Urinary bladder (tissue), 4 donors: ENCODE measurements around the gene MDN1. TPM values are rescaled to one million over a fixed set of nuclear protein-coding genes. Genes with fewer than 3 reads are reported as not detected.
"Not testable (repeated sequence)": the region's sequence is repeated elsewhere in the genome, so short reads cannot be mapped to it uniquely, and the experiment has no call there.

Source experiments
- DNase-seq: peaks from one replicate; pipeline ENCODE4 v3.0.0-alpha.2; 2015; ENCODE audit errors: extremely low spot score
- H3K27ac ChIP-seq: one replicate; pipeline ENCODE4 v1.5.1; 2013; ENCODE audit warnings: low read depth, mild to moderate bottlenecking, moderate library complexity
- H3K36me3 ChIP-seq: one replicate; pipeline ENCODE4 v1.6.1; 2013; ENCODE audit warnings: mild to moderate bottlenecking, moderate library complexity; ENCODE audit not compliant: insufficient read depth
- H3K4me1 ChIP-seq: one replicate; pipeline ENCODE4 v1.6.1; 2013; ENCODE audit warnings: mild to moderate bottlenecking, moderate library complexity; ENCODE audit not compliant: insufficient read depth
- H3K4me3 ChIP-seq: one replicate; pipeline ENCODE4 v1.5.1; 2013; ENCODE audit warnings: low read depth, low read length
- WGBS: extraction: QIAGEN DNeasy Blood & Tissue Kit; methylation state at CpG from one replicate; pipeline ENCODE4 v1.1.7; 2013; 5-methylcytosine and 5-hydroxymethylcytosine counted together
- polyA plus RNA-seq: library from polyadenylated mRNA; stranded (reverse); fragments of 200-250 nt; gene quantifications from one replicate; pipeline ENCODE4 v1.2.3, GENCODE V29; 2013
- total RNA-seq: library from RNA; depleted of rRNA; stranded (reverse); fragments of >200 nt; gene quantifications from one replicate; pipeline ENCODE4 v1.2.3, GENCODE V29; 2014
- donor health status: healthy with polysubstance abuse.
- donor health status: healthy.

MDN1 gene
- total and polyA plus RNA-seq, 2 donors, result 11.6 to 30.6 TPM

- 87% methylated on average over 4 of the region's 4 CpGs for WGBS
- H3K27ac ChIP-seq, result no peak overlapping the region
- no peak overlapping the region for H3K4me3 ChIP-seq
- H3K36me3 ChIP-seq, result peaks cover 6% of the 10 kb centered on the region
- DNase-seq, result no peak
- no peaks in the 10 kb centered on the region for H3K4me1 ChIP-seq
Observed at GRCh38 chr6:89660981-89661380, 158.6 kb downstream of the MDN1 start.

- H3K4me1 ChIP-seq, result no peaks in the 10 kb centered on the region
- no peak overlapping the region for H3K4me3 ChIP-seq
- WGBS, result 89% methylated on average over 13 of the region's 13 CpGs
- DNase-seq, result no peak
- H3K27ac ChIP-seq, result no peak overlapping the region
- peaks cover 11% of the 10 kb centered on the region for H3K36me3 ChIP-seq
Observed at GRCh38 chr6:89657445-89658158, 162.0 kb downstream of the MDN1 start.

- H3K36me3 ChIP-seq, result peaks cover 7% of the 10 kb centered on the region
- peaks cover 1% of the 10 kb centered on the region for H3K4me1 ChIP-seq
- WGBS, result 90% methylated on average over 2 of the region's 2 CpGs
Observed at GRCh38 chr6:89655122-89655521, 164.5 kb downstream of the MDN1 start.

GRCh38 chr6:89650579-89650978, 169.0 kb downstream of the MDN1 start:
- Histone ChIP-seq H3K27ac (no peak overlapping the region), H3K4me1 (peaks cover 1% of the 10 kb centered on the region), H3K4me3 (no peak overlapping the region), H3K36me3 (peaks cover 8% of the 10 kb centered on the region)
- 96% methylated on average over 8 of the region's 8 CpGs for WGBS
- DNase-seq, result no peak

More at GRCh38 chr6:89655122-89655521, 164.5 kb downstream of the MDN1 start:
- Histone ChIP-seq H3K27ac (no peak overlapping the region), H3K4me3 (no peak overlapping the region)
- DNase-seq, result no peak

- 97% methylated on average over 1 of the region's 1 CpG for WGBS
- peaks cover 8% of the 10 kb centered on the region for H3K36me3 ChIP-seq
- no peak overlapping the region for H3K4me3 ChIP-seq
- DNase-seq, result no peak
- no peak overlapping the region for H3K27ac ChIP-seq
- peaks cover 1% of the 10 kb centered on the region for H3K4me1 ChIP-seq
Observed at GRCh38 chr6:89649682-89650081, 169.9 kb downstream of the MDN1 start.

GRCh38 chr6:89644864-89645263, 174.7 kb downstream of the MDN1 start:
- H3K4me1 ChIP-seq, result no peaks in the 10 kb centered on the region
- 82% methylated on average over 4 of the region's 4 CpGs for WGBS
- peaks cover 1% of the 10 kb centered on the region for H3K36me3 ChIP-seq
- no peak overlapping the region for H3K27ac ChIP-seq
- DNase-seq, result no peak
- no peak overlapping the region for H3K4me3 ChIP-seq

GRCh38 chr6:89643406-89643805, 176.2 kb downstream of the MDN1 start:
- 68% methylated on average over 3 of the region's 3 CpGs for WGBS
- no peaks in the 10 kb centered on the region for H3K4me1 ChIP-seq
- no peak overlapping the region for H3K27ac ChIP-seq
- peaks cover 1% of the 10 kb centered on the region for H3K36me3 ChIP-seq
- DNase-seq, result no peak
- H3K4me3 ChIP-seq, result no peak overlapping the region

GRCh38 chr6:89642956-89643355, 176.6 kb downstream of the MDN1 start:
- H3K36me3 ChIP-seq, result peaks cover 1% of the 10 kb centered on the region
- 86% methylated on average over 3 of the region's 3 CpGs for WGBS
- H3K4me1 ChIP-seq, result no peaks in the 10 kb centered on the region
- no peak overlapping the region for H3K4me3 ChIP-seq
- no peak for DNase-seq
- H3K27ac ChIP-seq, result no peak overlapping the region

GRCh38 chr6:89641581-89641980, 178.0 kb downstream of the MDN1 start:
- DNase-seq, H3K4me1 ChIP-seq, H3K4me3 ChIP-seq, H3K27ac ChIP-seq, H3K36me3 ChIP-seq: not testable (repeated sequence)
- WGBS, result 97% methylated on average over 3 of the region's 3 CpGs

- 91% methylated on average over 4 of the region's 4 CpGs for WGBS
- Histone ChIP-seq H3K36me3 (peaks cover under 1% of the 10 kb centered on the region), H3K27ac (no peak overlapping the region), H3K4me1 (no peaks in the 10 kb centered on the region), H3K4me3 (no peak overlapping the region)
- no peak for DNase-seq
Observed at GRCh38 chr6:89640804-89641203, 178.8 kb downstream of the MDN1 start.

- no peaks in the 10 kb centered on the region for H3K36me3 ChIP-seq
- WGBS, result 1% methylated on average over 58 of the region's 58 CpGs
- H3K27ac ChIP-seq, result peak within 1 kb of the TSS; percentile 98
- no peaks in the 10 kb centered on the region for H3K4me1 ChIP-seq
- peak within 1 kb of the TSS; percentile 74 for H3K4me3 ChIP-seq
- peak; percentile 90 for DNase-seq
Observed at GRCh38 chr6:89638320-89639195, 181.0 kb downstream of the MDN1 start, which contains the start of gene LYRM2. LYRM2 (minus strand) TSS chr6:89638747; CDS start chr6:89638716, 31 bp downstream.

- WGBS, result 14% methylated on average over 7 of the region's 7 CpGs
- DNase-seq, result no peak
- Histone ChIP-seq H3K27ac (no peak overlapping the region), H3K4me1 (no peaks in the 10 kb centered on the region), H3K4me3 (peak overlapping the region; percentile 74), H3K36me3 (no peaks in the 10 kb centered on the region)
Observed at GRCh38 chr6:89637960-89638319, 181.7 kb downstream of the MDN1 start.

GRCh38 chr6:89636412-89636811, 183.2 kb downstream of the MDN1 start:
- over 99% methylated on average over 3 of the region's 3 CpGs for WGBS
- not testable (repeated sequence) for H3K4me1 ChIP-seq, H3K4me3 ChIP-seq, H3K36me3 ChIP-seq, H3K27ac ChIP-seq, DNase-seq

- H3K4me1 ChIP-seq, result no peaks in the 10 kb centered on the region
- H3K27ac ChIP-seq, result no peak overlapping the region
- H3K4me3 ChIP-seq, result no peak overlapping the region
- H3K36me3 ChIP-seq, result no peaks in the 10 kb centered on the region
- no peak for DNase-seq
- 94% methylated on average over 9 of the region's 9 CpGs for WGBS
Observed at GRCh38 chr6:89630488-89630887, 189.1 kb downstream of the MDN1 start.
